HepG2 (cell line): Measurements from ENCODE around the gene LRRN2. TPM values are rescaled to one million over a fixed set of nuclear protein-coding genes. Genes with fewer than 3 reads are reported as not detected.

ENCODE experiments used
- ATAC-seq: fragments of 200-7000 bp; cut with Tn5 transposase; 3 replicates; pipeline ENCODE4 v1.9.1; 2020; ENCODE audit warnings: mild to moderate bottlenecking, moderate library complexity
- BruUV-seq: library from RNA; stranded (reverse); fragments of 400-500 nt; replicated peaks from 2 replicates; lab custom pipeline; 2021; lab: Mats Ljungman, UMichigan
- CTCF ChIA-PET: fragments of 300-600 bp; formaldehyde crosslinking; extraction: SDS; loops from one replicate; lab custom pipeline; 2021; ENCODE audit warnings: low total read pairs, inconsistent platforms, low intra/inter-chr PET ratio; lab: Yijun Ruan, JAX
- POLR2A ChIA-PET: fragments of 350-600 bp; sonication (Branson Sonifier 250); formaldehyde crosslinking; loops from one replicate; lab custom pipeline; 2020; ENCODE audit warnings: antibody characterized with exemption, inconsistent platforms; lab: Yijun Ruan, JAX
- DNase-seq: peaks from one replicate; pipeline ENCODE4 v3.0.0-alpha.2; 2015; ENCODE audit warnings: low spot score
- FAIRE-seq: peaks from 3 replicates; lab custom pipeline; 2011; peaks lifted over from hg19 to GRCh38; lab: Jason Lieb, UNC
- H2AFZ ChIP-seq: one replicate; pipeline ENCODE4 v1.6.1; 2011; ENCODE audit warnings: low read length, inconsistent platforms
- H3K27ac ChIP-seq: fragments of 300-600 bp; 3 replicates; pipeline ENCODE4 v1.8.0; 2011; ENCODE audit warnings: mixed run types, mild to moderate bottlenecking, mixed read lengths, low read length, inconsistent platforms; ENCODE audit not compliant: insufficient read depth; ENCODE audit errors: extremely low read length
- H3K27me3 ChIP-seq, 2 experiments: fragments of 200-600 bp in 1 of 2; 2 replicates in 1 of 2; 3 replicates in 1 of 2; pipeline versions ENCODE4 v1.6.0 to v1.8.0; 2011; ENCODE audit warnings: low read length in 2 of 2, mild to moderate bottlenecking in 2 of 2, moderate library complexity in 2 of 2, inconsistent platforms in 1 of 2; ENCODE audit not compliant: insufficient read depth in 2 of 2, control insufficient read depth in 1 of 2
- H3K36me3 ChIP-seq, 2 experiments: fragments of 200-600 bp in 1 of 2; replicated peaks in 1 of 2; 2 replicates in 1 of 2; 3 replicates in 1 of 2; pipeline versions ENCODE4 v1.5.1 to v1.8.0; 2011; ENCODE audit warnings: low read length in 2 of 2, inconsistent platforms in 1 of 2; ENCODE audit not compliant: insufficient read depth in 2 of 2, control insufficient read depth in 1 of 2
- H3K4me1 ChIP-seq: 2 replicates; pipeline ENCODE4 v1.5.1; 2012; ENCODE audit warnings: low read length, inconsistent platforms; ENCODE audit not compliant: insufficient read depth
- H3K4me2 ChIP-seq: 2 replicates; pipeline ENCODE4 v1.6.0; 2011; ENCODE audit warnings: low read depth, low read length, inconsistent platforms
- H3K4me3 ChIP-seq, 3 experiments: fragments of 200-600 bp in 1 of 3; sonication (generic), shearing (Covaris generic) in 1 of 3; replicated peaks in 1 of 3; 2 replicates each; pipeline ENCODE4 v1.5.1; 2011 to 2016; ENCODE audit warnings: low read length in 3 of 3, inconsistent platforms in 2 of 3, low read depth in 2 of 3, mild to moderate bottlenecking in 2 of 3, control low read depth in 1 of 3, mixed read lengths in 1 of 3; ENCODE audit not compliant: insufficient read depth in 1 of 3
- H3K79me2 ChIP-seq: one replicate; pipeline ENCODE4 v1.6.1; 2011; ENCODE audit warnings: low read length, inconsistent platforms; ENCODE audit not compliant: insufficient read depth
- H3K9ac ChIP-seq: 2 replicates; pipeline ENCODE4 v1.6.0; 2011; ENCODE audit warnings: mild to moderate bottlenecking, low read depth, low read length, inconsistent platforms; ENCODE audit not compliant: insufficient read depth
- H3K9me3 ChIP-seq: 2 replicates; pipeline ENCODE4 v1.5.1; 2012; ENCODE audit warnings: mild to moderate bottlenecking, low read length
- H4K20me1 ChIP-seq: 2 replicates; pipeline ENCODE4 v1.6.0; 2011; ENCODE audit warnings: inconsistent platforms, mild to moderate bottlenecking, low read length, moderate library complexity; ENCODE audit not compliant: insufficient read depth
- ATF6 ChIP-seq: sonication (generic); formaldehyde crosslinking; conservative IDR thresholded peaks from 2 replicates; pipeline ENCODE4 v1.4.0; 2020; ENCODE audit warnings: missing genetic modification reagents
- CCAR2 ChIP-seq: fragments of 200-400 bp; formaldehyde crosslinking; optimal IDR thresholded peaks from 2 replicates; pipeline ENCODE3; 2018; ENCODE audit warnings: low read depth, mild to moderate bottlenecking, low read length, moderate library complexity
- CSRNP1 ChIP-seq: sonication (generic); formaldehyde crosslinking; IDR thresholded peaks from 2 replicates; pipeline ENCODE4 v1.8.1; 2023; ENCODE audit warnings: mild to moderate bottlenecking, missing genetic modification reagents
- ETV6 ChIP-seq: sonication (generic); formaldehyde crosslinking; conservative IDR thresholded peaks from 2 replicates; pipeline ENCODE4 v1.4.0; 2020; ENCODE audit warnings: missing genetic modification reagents
- GABPB1 ChIP-seq: IDR thresholded peaks from 2 replicates; pipeline ENCODE4 v1.6.1; 2016; ENCODE audit warnings: mild to moderate bottlenecking, missing genetic modification reagents, moderate library complexity, missing compliant biosample characterization
- KDM4B ChIP-seq: sonication (generic); formaldehyde crosslinking; IDR thresholded peaks from 2 replicates; pipeline ENCODE4 v1.4.0; 2020; ENCODE audit warnings: missing genetic modification reagents
- KDM6A ChIP-seq: IDR thresholded peaks from 2 replicates; pipeline ENCODE4 v1.6.1; 2016; ENCODE audit warnings: low read depth
- NFATC3 ChIP-seq: sonication (generic); formaldehyde crosslinking; IDR thresholded peaks from 2 replicates; pipeline ENCODE4 v1.5.1; 2020; ENCODE audit warnings: mild to moderate bottlenecking, missing genetic modification reagents
- NFE2 ChIP-seq: sonication (generic); formaldehyde crosslinking; IDR thresholded peaks from 2 replicates; pipeline ENCODE4 v1.4.0; 2020; ENCODE audit warnings: missing genetic modification reagents
- POLR2AphosphoS2 ChIP-seq: IDR thresholded peaks from 2 replicates; pipeline ENCODE4 v1.6.1; 2011; ENCODE audit warnings: low read depth, low read length, improper control_type of control experiment
- RELA ChIP-seq: sonication (generic); formaldehyde crosslinking; IDR thresholded peaks from 2 replicates; pipeline ENCODE4 v1.4.0; 2020; ENCODE audit warnings: missing genetic modification reagents
- RFX1 ChIP-seq: fragments of 450-650 bp; IDR thresholded peaks from 2 replicates; pipeline ENCODE4 v1.6.1; 2017
- SMAD3 ChIP-seq: sonication (generic); formaldehyde crosslinking; IDR thresholded peaks from 2 replicates; pipeline ENCODE4 v1.4.0; 2020; ENCODE audit warnings: missing genetic modification reagents
- SMYD3 ChIP-seq: sonication (generic); formaldehyde crosslinking; IDR thresholded peaks from 2 replicates; pipeline ENCODE4 v1.8.1; 2023; ENCODE audit warnings: mild to moderate bottlenecking, missing genetic modification reagents
- XBP1 ChIP-seq: sonication (generic); formaldehyde crosslinking; IDR thresholded peaks from 2 replicates; pipeline ENCODE4 v1.5.0; 2020; ENCODE audit warnings: missing genetic modification reagents
- ZBTB1 ChIP-seq: sonication (generic); formaldehyde crosslinking; IDR thresholded peaks from 2 replicates; pipeline ENCODE4 v1.4.0; 2020; ENCODE audit warnings: missing genetic modification reagents, borderline replicate concordance
- ZMYM3 ChIP-seq: sonication (generic); formaldehyde crosslinking; IDR thresholded peaks from 2 replicates; pipeline ENCODE4 v1.5.1; 2020; ENCODE audit warnings: mild to moderate bottlenecking, missing genetic modification reagents
- ZNF317 ChIP-seq: sonication (generic); formaldehyde crosslinking; IDR thresholded peaks from 2 replicates; pipeline ENCODE4 v1.5.0; 2020; ENCODE audit warnings: mild to moderate bottlenecking, missing genetic modification reagents
- ZNF333 ChIP-seq: sonication (generic); formaldehyde crosslinking; IDR thresholded peaks from 2 replicates; pipeline ENCODE4 v1.4.0; 2020; ENCODE audit warnings: mild to moderate bottlenecking, missing genetic modification reagents, borderline replicate concordance
- ZNF530 ChIP-seq: sonication (generic); formaldehyde crosslinking; IDR thresholded peaks from 2 replicates; pipeline ENCODE4 v1.5.0; 2020; ENCODE audit warnings: low read depth, mild to moderate bottlenecking, missing genetic modification reagents
- ZNF577 ChIP-seq: sonication (generic); formaldehyde crosslinking; IDR thresholded peaks from 2 replicates; pipeline ENCODE4 v1.4.0; 2020; ENCODE audit warnings: mild to moderate bottlenecking, low read depth, missing genetic modification reagents, borderline replicate concordance
- ZNF746 ChIP-seq: sonication (generic); formaldehyde crosslinking; IDR thresholded peaks from 2 replicates; pipeline ENCODE4 v1.8.0; 2022; ENCODE audit warnings: mild to moderate bottlenecking, missing genetic modification reagents
- ZSCAN22 ChIP-seq: sonication (generic); formaldehyde crosslinking; IDR thresholded peaks from 2 replicates; pipeline ENCODE4 v1.4.0; 2020; ENCODE audit warnings: mild to moderate bottlenecking, missing genetic modification reagents
- WGBS: methylation state at CpG from one replicate; pipeline ENCODE4 v1.1.6; 2017; ENCODE audit warnings: low lambda C conversion rate; 5-methylcytosine and 5-hydroxymethylcytosine counted together
- in situ Hi-C: cut with HindIII; loops from 2 replicates; pipeline ENCODE4 v1.10.0; 2017; ENCODE audit warnings: low pct_unique_long_range_greater_than_20kb; ENCODE audit not compliant: extremely low pct_ligation_motif_present
- intact Hi-C: fragments of 100-400 bp; cut with micrococcal nuclease; formaldehyde crosslinking; loops from one replicate; pipeline ENCODE4 v1.10.0; 2022; ENCODE audit not compliant: unreplicated experiment
- polyA plus RNA-seq, 8 experiments: library from polyadenylated mRNA; depleted of rRNA in 3 of 8; stranded (reverse) in 7 of 8; unstranded in 1 of 8; fragments of >200 nt; fragmentation: Illumina TruSeq in 4 of 8; extraction: Trizol in 4 of 8; gene quantifications; 2 replicates each; pipeline versions ENCODE4 v1.2.1 to v1.2.3, GENCODE V29; 2011 to 2016; ENCODE audit warnings: low read depth in 4 of 8, missing spikeins in 1 of 8, mixed read lengths in 1 of 8; ENCODE audit not compliant: insufficient read depth in 1 of 8
- total RNA-seq, 5 experiments: library from RNA; depleted of rRNA; stranded (reverse); fragments of >200 nt; fragmentation: Illumina TruSeq; extraction: Trizol; gene quantifications; 2 replicates each; pipeline ENCODE4 v1.2.3, GENCODE V29; 2016; ENCODE audit warnings: low read depth in 1 of 5

The LRRN2 gene
- total and polyA plus RNA-seq, 2 of the 13 experiments (the other 11 are each of a cell fraction or from before 2014, with no cell fraction given) = not detected

DNA sequence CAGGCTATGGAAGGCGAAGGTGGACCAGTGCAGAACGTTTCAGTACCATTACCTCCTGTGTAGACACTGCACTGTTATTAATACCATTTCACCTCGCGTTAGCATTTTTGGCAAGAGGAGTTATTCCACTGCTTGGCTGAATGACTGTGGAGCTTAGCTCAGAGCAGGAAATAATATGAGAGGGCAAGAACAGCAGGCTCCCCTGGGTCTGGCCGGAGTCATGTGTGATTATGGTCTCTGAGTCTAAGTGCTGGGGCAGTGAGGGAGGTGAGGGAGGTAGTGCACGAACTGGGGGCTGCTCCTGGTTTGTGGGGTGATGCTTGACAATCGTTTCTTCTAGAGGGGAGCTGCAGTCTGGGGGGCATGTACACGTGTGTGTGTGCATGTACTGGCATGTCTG, 86.4 kb downstream of the LRRN2 start (continued):
- TF ChIP-seq ATF6 (no peak), KDM6A (CRISPR knock-in tag) (no peak), KDM4B (CRISPR knock-in tag) (no peak), NFE2 (CRISPR knock-in tag) (no peak), ZMYM3 (CRISPR knock-in tag) (no peak)

GRCh38 chr1:204598319-204598969, 87.1 kb downstream of the LRRN2 start:
- Histone ChIP-seq H3K9me3 (no peaks in the 10 kb centered on the region), H3K9ac (no peak overlapping the region), H3K36me3 (no peaks in the 10 kb centered on the region), H3K27me3 (peaks cover 0 to 8% of the 10 kb centered on the region in 2 experiments; a peak in 1 of 5 replicates), H3K4me2 (no peak overlapping the region), H3K27ac (no peak overlapping the region), H2AFZ (no peak overlapping the region), H3K4me3 (no peak overlapping the region), H3K4me1 (0 out of 2 replicates have a peak, but pooled peaks cover 5% of the 10 kb centered on the region), H4K20me1 (no peaks in the 10 kb centered on the region), H3K79me2 (no peaks in the 10 kb centered on the region)
- in situ Hi-C loops = no loop called here
- CTCF ChIA-PET = no interaction called here
- FAIRE-seq (no peak), ATAC-seq (no peak), DNase-seq (no peak)
- no TSS peak for BruUV-seq
- no peak for TF ChIP-seq ZNF333 (CRISPR knock-in tag)
- TF ChIP-seq ZNF530 (CRISPR knock-in tag) = no peak
- no peak for TF ChIP-seq POLR2AphosphoS2
- no peak for TF ChIP-seq ZBTB1
- no peak for TF ChIP-seq ETV6
- no peak for TF ChIP-seq ZSCAN22 (CRISPR knock-in tag)
- TF ChIP-seq CSRNP1 (CRISPR knock-in tag) = no peak
- no peak for TF ChIP-seq ZNF577 (CRISPR knock-in tag)
- no peak for TF ChIP-seq RELA (CRISPR knock-in tag)
- no peak for TF ChIP-seq NFATC3 (CRISPR knock-in tag)
- no peak for TF ChIP-seq SMYD3 (CRISPR knock-in tag)
- no peak for TF ChIP-seq ZNF317 (CRISPR knock-in tag)
- TF ChIP-seq CCAR2 = no peak
- TF ChIP-seq XBP1 (CRISPR knock-in tag) = no peak
- TF ChIP-seq GABPB1 (CRISPR knock-in tag) = no peak
- no peak for TF ChIP-seq ZNF746 (CRISPR knock-in tag)
- no peak for TF ChIP-seq RFX1
- TF ChIP-seq SMAD3 (CRISPR knock-in tag) = no peak
- WGBS = 48% methylated on average over 4 of the region's 4 CpGs
- POLR2A ChIA-PET = no interaction called here
- intact Hi-C loops = no loop called here
